Stimulated activated CD4-positive, alpha-beta T cell treated with anti-CD3 and anti-CD28 coated beads, TNF-alpha, amount 100 ng/mL, for 48 hours (primary cell): ENCODE measurements around the gene PHOSPHO1.

Experiments used
- DNase-seq, 3 donors: peaks; one replicate each; pipeline ENCODE4 v3.0.0-alpha.2; 2020; ENCODE audit warnings: low read depth in 3 of 3

Gene PHOSPHO1

DNA sequence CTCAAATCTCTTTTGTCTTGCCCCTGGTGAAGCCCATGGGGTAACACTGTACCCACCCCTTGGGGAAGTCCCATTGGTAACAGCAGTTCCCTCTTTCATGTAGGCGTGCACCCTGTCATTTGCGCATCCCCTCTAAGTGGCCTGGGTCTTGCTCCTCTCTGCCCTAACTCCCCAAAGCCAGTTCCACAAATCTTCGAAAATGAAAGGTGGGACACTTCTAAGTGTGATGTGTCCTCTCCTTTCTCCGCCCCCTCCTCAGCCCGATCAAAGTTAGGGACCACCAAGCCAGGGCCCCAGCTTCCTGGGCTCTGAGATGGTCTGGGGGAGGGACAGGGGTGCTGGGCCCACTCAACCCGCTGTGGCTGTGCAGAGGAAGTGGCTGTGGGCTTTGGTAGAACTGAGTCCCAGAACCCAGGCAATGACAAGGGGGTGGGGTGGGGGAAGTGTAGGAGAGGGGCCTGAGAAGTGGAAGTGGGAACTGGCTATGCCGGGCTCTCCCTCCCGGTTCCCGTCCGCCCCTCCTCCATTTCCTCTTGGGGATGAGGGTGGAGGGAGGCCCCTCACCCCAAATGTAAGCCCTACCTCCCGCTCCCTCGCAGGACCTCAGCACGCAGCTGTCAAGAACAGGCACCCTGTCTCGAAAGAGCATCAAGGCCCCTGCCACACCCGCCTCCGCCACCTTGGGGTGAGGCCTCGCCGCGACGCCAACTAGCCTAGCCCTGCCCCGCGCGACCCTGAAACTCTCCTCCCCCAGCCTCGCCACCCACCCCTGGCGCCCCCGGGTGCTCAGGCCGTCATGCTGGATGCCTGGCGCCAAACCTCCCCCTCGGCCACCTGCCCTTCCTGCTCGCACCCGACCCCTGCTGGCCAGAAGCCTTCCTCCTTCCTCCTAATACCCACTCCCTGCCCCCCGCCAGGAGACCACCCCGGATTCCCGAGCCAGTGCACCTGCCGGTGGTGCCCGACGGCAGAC is 11.4 kb downstream of the PHOSPHO1 start:
- DNase-seq: no peak

DNA sequence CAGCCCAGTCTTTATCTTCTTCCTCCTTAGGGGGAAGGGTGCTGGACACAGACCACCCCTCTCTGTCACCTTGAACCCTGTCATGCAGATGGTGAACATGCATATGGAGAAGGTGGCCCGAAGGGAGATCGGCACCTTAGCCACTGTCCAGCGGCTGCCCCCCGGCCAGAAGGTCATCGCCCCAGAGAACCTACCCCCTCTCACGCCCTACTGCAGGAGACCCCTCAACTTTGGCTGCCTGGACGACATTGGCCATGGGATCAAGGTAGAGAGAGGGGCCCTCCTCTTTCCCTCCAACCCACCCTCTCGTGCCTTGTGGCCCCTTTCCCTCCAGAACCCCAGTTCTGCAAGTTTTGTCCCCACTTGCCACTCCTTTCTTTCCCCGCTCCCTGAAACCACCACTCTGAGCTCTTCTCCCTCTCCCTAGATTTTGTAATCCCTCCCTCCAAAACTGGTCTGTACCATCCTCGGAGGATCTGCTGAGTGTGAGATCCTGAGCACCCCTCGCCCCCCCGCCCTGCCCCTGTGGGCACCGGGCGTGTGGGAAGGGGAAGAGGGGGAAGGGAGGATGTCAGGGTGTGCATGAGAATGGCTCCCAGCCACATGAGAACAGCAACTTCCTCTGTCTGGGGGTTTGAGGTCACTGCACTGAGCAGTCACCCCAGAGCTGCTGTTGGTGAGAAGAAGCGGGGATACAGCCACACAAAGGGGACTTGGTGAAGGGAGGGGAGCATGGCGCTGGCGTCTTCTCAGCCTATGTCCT is 12.8 kb downstream of the PHOSPHO1 start:
- DNase-seq: no peak

DNA sequence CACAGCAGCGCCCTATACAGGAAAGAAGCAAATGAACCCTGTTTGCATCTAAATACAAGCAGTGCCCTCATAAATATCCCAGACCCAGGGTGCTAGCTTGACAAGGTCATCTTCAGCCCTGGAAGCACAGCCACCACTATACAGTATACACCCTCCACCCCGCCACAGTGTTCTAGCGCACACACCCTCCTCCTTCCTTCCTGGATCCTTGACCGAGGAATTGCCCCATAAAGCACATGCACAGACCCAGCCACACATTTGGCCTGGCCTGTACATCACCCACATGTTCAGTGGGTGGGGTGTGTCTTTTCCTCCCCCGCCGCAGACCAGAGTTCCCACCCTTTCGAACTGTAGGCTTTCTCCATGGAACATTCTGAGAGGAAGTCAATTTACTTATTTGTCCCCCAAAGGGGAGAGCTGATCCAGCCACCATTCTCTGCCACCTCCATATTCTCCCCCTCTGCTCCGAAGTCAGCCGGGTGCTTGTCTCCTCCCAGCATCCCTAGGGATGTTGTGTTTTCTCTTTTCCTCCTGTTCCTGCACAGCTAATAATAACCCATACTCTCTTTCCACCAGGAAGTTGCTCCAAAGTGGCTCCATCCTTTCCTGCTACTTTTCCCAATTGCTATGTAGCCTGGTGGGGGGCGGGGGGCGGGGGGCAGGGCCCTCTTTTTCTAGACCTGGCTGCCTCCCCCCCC is 13.5 kb downstream of the PHOSPHO1 start:
- no peak for DNase-seq

DNA sequence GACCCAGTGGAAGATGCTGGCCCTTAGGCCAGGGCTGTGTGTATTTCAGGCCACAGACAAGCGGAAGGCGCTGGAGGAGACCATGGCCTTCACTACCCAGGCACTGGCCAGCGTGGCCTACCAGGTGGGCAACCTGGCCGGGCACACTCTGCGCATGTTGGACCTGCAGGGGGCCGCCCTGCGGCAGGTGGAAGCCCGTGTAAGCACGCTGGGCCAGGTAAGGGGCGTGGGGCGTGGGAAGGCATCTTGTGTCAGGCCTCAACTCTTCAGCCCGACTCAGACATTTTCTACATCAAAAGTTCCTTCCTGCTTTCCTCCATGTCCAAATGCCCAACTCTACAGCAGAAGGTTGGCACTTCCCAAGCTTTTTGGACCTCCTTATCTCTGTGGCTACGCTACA is 14.1 kb downstream of the PHOSPHO1 start:
- DNase-seq: no peak

DNA sequence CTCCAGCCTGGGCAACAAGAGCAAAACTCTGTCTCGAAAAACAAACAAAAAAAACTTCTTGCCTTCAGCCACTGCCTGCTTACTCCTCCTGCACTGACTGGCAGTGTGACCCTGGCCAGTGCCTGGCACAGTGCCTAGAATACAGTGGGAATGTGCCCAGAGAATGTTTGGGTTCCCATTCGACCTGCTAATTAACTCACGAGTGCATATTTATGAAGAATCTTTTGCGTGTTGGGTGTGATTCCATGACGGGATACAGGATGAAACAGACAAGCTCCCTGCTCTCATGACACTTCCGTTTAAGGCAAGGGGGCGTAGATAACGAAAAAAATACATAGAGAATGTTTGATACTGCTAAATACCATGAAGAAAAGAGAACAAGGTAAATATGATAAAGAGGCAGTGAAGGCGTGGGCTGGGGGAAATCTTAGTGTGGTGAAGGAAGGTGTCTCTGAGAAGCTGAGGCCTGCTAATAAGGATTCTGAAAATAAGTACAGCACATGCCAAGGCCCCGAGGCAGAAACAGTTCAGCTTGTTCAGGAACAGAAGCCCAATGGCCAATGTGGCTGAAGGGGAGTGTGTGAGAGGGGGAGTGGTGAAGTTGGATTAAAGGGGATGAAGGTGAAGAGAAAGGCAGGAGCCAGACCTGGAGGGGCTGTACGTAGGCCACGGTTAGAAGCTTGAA is 15.8 kb downstream of the PHOSPHO1 start:
- DNase-seq: no peak

DNA sequence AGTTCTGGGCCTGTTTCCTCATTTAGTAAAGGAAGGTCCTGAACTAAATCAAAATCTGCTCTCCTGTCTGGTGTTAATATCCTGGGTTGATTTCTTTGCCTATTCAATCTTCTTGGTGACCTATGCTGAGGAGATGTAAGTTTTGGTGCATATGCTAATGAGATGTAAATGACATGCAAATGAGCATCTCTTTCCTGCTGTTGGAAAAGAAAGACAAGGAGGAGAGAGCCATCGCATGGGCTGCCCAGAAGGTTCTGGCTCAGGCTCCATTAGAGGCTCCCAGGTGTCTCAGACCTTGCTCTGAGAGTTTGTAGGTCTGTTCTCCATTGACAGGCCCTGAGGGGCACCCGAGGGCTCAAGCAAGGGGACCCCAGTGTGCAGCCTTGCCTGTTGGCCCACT is 16.7 kb downstream of the PHOSPHO1 start:
- DNase-seq: no peak

DNA sequence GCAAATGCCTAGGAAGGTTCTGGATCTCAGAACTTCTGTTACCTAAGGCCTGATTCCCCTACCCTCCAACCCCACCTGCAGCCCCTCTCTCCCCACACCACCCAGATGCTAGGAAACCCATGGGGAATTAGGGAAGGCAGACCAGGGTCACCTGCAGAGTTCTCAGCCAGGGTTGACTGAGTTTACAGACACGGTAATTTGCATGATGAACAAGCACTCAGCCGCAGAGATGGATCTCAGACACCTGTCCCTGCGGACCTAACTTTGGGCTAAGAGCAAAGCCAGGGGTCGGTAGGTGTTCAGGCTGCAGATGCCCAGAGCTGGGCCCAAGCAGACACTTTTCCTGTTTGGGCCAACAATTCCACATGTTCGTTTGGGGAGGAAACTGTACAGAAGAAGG is 17.2 kb downstream of the PHOSPHO1 start:
- DNase-seq: no peak

DNA sequence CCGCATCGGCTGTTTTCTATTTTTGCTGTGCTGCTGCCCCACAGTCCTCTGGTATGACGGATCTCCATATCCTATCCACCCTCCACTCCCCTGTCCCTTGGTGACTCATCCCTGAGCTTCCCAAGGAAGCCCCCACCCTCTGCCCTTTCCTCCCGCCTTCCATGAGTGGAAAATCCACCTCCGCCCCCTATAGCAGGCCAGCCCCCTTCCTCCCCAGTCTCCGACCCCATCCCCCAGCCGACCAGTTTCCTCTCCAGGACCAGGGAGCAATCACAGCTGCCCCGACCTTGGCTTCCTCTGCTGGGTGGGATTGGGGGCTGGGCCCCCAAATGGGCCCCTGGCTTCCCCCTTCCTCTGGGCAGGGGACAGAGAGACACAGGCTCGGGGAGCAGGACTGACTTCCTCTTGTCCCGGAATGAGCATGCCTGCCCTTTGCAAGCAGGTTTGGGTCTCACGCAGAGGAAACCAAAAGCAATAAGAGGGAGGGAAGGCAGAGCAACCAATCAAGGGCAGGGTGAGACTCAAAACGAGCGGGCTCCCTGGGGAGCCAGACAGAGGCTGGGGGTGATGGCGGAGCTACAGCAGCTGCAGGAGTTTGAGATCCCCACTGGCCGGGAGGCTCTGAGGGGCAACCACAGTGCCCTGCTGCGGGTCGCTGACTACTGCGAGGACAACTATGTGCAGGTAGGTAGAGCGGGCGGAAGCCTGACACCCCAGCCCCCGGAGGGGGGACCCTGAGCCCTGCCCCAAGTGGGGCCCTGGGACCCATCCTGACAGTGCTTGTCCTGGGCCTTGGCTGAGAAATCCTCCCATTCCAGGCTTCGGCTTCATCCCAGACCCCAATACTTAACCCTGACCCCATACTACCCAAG is 20.2 kb downstream of the PHOSPHO1 start, which contains the start of the genes ABI3 and GNGT2:
Gene ABI3 (plus strand): TSS at position 550 of the 872 bp plus-strand sequence. CDS start 18 bp downstream, at position 568.
Gene GNGT2 (minus strand): TSS at position 417 of the 872 bp plus-strand sequence. CDS start 3,152 bp downstream, outside the sequence.
- DNase-seq: peak in 1 of 3 donors; percentile 57

DNA sequence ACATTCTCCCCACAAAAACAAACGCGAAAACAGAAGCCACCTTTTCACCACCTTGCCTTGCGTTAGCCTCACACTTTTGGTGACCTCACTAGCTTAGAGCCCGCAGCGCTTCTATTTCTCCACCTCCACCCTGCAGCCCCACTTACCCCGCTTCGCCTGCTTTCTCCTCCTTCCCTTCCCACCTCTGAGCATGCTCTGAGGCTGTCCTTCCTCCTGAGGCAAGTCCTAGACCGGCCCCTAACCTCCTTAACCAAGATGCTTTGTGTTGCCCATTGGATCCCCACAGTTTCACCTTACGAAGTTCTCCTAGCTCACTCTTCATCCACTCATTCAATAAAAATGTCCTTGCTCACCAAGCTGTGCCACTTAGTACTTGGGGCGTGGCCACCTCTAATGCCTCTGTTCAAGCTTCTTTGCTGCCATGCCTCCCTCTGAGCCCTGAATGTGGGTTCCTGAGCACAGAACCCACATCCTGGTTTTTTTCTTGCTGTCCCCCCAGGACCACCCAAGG is 21.5 kb downstream of the PHOSPHO1 start:
- no peak for DNase-seq

DNA sequence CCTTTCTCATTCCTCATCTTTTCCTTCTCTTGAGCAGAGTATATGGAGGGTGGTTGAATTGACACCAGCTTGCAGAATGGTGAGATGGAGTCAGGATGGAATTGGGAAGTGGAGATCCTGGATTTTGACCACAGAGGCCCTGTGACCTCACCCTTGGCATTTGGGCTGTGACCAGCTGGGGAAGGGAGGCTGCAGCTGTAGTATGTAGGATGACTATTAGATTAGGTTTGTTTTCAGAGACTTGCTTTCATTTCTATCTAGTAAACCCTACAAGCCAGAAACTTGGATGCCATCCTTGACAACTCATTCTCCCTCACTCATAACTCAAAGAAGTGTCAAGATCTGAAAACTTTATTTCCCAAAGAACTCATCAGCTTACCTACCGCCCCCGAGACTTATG is 26.1 kb downstream of the PHOSPHO1 start:
- no peak for DNase-seq

DNA sequence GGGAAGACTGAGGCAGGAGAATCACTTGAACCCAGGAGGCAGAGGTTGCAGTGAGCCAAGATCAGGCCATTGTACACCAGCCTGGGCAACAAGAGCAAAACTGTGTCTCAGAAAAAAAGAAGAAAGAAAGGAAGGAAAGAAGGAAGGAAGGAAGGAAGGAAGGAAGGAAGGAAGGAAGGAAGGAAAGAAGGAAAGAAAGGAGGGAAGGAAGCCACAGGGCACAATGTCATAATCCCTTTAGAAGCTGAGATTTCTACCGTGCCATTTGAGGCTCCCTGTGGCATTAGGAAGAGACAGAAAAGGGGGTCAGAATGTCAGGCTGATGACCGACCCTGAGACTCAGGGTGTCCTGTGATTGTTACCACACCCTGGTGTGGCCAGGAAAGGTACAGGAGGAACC is 26.8 kb downstream of the PHOSPHO1 start:
- DNase-seq: no peak

DNA sequence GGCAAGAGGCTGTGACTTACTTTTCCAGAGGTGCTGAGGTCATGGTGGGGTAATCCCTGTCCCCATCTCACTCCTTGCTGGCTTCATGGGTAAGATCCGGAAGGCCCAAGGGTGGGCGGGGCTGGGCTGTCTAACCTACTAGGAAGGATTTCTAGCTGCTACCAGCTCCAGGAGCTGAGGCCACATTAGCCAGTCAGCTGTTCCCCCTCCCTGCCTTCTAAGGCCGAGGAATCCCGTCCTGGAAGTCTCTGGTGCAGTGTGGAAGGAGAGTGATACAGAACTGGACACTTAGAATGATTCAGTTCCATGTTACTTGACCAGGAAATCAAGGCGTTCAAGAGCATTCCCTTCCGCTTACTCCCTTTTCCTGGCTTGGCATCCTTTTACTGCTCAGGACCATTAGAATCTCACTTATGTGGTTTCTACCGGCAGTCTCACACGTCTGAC is 29.1 kb downstream of the PHOSPHO1 start:
- no peak for DNase-seq

DNA sequence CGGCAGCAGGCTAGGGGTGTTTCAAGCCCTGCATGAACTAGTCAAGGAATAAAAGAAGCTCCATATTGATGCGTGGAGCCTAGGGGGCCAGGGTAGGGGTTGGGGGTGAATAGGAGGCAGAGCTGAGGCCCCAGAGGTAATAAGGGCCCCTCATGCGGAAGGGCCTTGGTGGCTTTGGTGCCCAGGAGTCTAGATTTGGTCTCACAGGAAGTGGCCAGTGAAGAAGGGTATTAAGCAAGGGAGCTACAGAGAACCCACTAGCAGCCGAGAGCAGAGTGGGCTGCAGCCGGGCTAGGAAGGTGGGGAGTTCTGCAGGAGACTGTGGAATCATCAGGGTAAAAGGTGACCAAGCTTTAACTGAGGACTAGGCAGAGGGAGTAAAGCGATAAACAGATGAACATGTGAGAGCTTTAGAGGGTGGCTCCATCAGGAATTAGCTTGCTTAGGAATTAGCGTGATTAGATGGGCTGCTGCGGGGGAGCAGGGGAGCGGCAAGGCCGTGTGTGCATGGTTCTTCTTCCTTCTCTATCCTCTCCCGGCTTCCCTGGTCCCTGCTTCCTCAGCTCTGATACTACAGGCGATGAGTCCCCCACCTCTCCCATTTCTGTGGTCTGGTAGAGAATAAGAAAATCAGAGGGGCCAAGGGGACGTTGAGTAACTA is 30.0 kb downstream of the PHOSPHO1 start:
- DNase-seq: no peak

DNA sequence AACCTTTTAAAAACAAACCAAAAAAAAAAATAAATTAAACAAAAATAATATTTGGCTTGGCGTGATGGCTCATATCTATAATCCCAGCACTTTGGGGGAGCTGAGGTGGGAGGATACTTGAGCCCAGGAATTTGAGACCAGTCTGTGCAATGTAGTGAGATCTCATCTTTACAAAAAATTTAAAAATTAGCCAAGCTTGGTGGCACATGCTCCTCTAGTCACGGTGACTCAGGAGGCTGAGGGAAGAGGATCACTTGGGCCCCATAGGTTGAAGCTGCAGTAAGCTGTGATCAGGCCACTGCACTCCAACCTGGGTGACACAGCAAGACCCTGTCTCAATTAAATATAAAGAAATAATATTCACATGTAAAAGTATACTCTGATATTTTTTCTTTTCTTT is 32.4 kb downstream of the PHOSPHO1 start:
- no peak for DNase-seq

DNA sequence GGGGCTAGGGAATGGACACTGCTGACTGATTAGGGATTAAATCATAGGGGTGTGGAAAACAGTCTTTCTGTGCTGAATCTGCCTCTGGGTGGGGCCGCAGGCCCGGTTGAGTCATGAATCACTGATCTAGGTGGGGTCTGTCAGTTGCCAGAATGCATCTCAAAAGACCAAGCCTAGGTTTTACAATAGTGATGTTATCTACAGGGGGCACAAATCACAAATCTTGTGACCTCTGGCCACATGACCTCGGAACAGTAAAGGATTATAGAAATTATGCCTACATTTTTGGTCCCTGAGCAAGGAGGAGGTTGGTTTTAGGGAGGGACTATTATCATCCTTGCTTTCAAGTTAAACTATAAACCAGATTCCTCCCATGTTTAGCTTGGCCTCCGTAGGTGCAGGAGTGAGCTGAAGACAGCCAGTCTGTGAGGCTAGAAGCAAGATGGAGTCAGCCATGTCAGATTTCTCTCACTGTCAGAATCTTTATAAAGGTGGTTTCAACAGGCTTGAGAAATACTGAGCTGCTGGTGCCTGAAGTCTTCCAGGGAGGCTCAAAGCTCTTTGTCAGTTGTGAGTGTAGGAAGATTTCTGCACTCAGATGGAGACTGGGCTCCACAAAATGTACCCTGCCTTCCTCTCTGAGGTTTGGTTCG is 33.1 kb downstream of the PHOSPHO1 start:
- DNase-seq: no peak

DNA sequence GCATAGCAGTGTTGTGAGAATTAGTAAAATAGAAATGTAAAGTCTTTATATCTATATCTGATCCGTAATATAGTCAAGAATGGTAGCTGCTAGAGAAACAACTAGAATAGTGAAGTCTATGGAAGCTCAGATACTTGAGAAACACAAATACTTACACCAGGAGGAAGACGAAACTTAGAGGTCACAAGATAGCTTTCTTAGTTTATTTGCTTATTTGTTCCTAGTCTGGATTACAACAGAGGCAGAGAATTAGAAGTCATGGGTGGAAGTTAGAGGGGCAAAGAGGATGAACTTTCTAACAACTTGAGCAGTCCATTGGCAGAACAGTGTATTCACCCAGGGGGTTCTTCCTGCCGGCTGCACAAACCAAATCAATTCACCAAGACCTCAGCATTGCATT is 34.1 kb downstream of the PHOSPHO1 start:
- DNase-seq: no peak

DNA sequence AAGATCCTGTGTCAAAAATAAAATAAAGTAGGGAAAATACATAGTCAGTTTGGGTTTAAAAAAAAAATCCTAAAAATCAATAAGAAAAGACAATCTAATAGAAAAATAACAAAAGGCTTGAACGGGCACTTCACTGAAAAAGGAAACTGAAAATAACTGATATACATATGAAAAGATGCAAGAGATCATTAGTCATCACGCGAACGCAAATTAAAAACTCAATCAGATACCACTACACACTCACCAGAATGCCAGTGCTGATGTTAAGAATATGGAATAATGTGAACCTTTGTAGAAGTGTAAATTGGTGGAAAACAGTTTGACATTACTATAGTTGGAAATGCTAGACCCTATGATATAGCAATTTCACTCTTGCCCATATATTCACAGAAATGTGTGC is 34.8 kb downstream of the PHOSPHO1 start:
- DNase-seq: no peak

DNA sequence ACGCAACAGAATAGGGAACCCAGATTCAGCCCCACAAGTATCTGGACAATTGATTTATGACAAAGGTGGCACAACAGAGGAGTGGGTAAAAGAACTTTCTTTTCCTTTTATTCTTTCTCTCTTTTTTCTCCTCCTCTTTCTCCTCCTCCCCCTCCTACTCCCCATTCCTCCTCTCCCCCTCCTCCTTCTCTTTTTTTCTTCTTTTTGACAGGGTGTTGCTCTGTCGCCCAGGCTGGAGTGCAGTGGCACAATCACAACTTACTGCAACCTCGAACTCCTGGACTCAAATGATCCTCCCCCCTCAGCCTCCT is 36.3 kb downstream of the PHOSPHO1 start:
- no peak for DNase-seq
